OCI-LY1 (cell line): ENCODE data around the gene PRDM9.

Source experiments
- H2AFZ ChIP-seq: fragments of 200-600 bp; sonication (generic), shearing (Covaris generic); 2 replicates; pipeline ENCODE4 v1.6.0; 2014; ENCODE audit warnings: antibody characterized with exemption, mild to moderate bottlenecking, low read length
- H3F3A ChIP-seq: fragments of 200-600 bp; sonication (generic), shearing (Covaris generic); 2 replicates; pipeline ENCODE4 v1.6.0; 2014; ENCODE audit warnings: mild to moderate bottlenecking, antibody characterized with exemption, low read length, moderate library complexity; ENCODE audit not compliant: insufficient read depth
- H3K27ac ChIP-seq: fragments of 200-600 bp; sonication (generic); 2 replicates; pipeline ENCODE4 v1.5.1; 2014; ENCODE audit warnings: low read length, mixed run types, mild to moderate bottlenecking, low read depth; ENCODE audit not compliant: poor library complexity, severe bottlenecking
- H3K27me3 ChIP-seq: fragments of 200-600 bp; sonication (generic); 2 replicates; pipeline ENCODE4 v1.6.0; 2014; ENCODE audit warnings: antibody characterized with exemption, mild to moderate bottlenecking, low read length, moderate library complexity; ENCODE audit not compliant: insufficient read depth
- H3K36me3 ChIP-seq: fragments of 200-600 bp; sonication (generic); 2 replicates; pipeline ENCODE4 v1.6.1; 2014; ENCODE audit warnings: mild to moderate bottlenecking, antibody characterized with exemption, low read length, moderate library complexity, mixed read lengths; ENCODE audit not compliant: insufficient read depth
- H3K4me1 ChIP-seq: fragments of 200-600 bp; sonication (generic); 2 replicates; pipeline ENCODE4 v1.5.1; 2014; ENCODE audit warnings: mild to moderate bottlenecking, low read length, moderate library complexity; ENCODE audit not compliant: insufficient read depth, severe bottlenecking
- H3K4me2 ChIP-seq: fragments of 200-600 bp; sonication (generic), shearing (Covaris generic); 2 replicates; pipeline ENCODE4 v1.6.1; 2014; ENCODE audit warnings: low read length
- H3K4me3 ChIP-seq: fragments of 200-600 bp; sonication (generic); 2 replicates; pipeline ENCODE4 v1.5.1; 2014; ENCODE audit warnings: low read length, low read depth, mild to moderate bottlenecking, mixed read lengths; ENCODE audit not compliant: poor library complexity, severe bottlenecking
- H3K79me2 ChIP-seq: fragments of 200-600 bp; shearing (Covaris generic); 2 replicates; pipeline ENCODE4 v1.6.1; 2016; ENCODE audit warnings: mixed run types, low read length, mixed read lengths; ENCODE audit not compliant: insufficient read depth
- H3K9ac ChIP-seq: fragments of 200-600 bp; sonication (generic), shearing (Covaris generic); 2 replicates; pipeline ENCODE4 v1.6.1; 2014; ENCODE audit warnings: mild to moderate bottlenecking, low read length, mixed read lengths
- H3K9me2 ChIP-seq: fragments of 200-600 bp; sonication (generic), shearing (Covaris generic); 2 replicates; pipeline ENCODE4 v1.6.1; 2014; ENCODE audit warnings: low read depth, mild to moderate bottlenecking, low read length, mixed read lengths
- H3K9me3 ChIP-seq: fragments of 200-600 bp; shearing (Covaris generic); 2 replicates; pipeline ENCODE4 v1.6.1; 2014; ENCODE audit warnings: low read length, mixed read lengths
- H4K20me1 ChIP-seq: fragments of 200-600 bp; sonication (generic), shearing (Covaris generic); 2 replicates; pipeline ENCODE4 v1.6.0; 2016; ENCODE audit warnings: mild to moderate bottlenecking, low read length; ENCODE audit not compliant: insufficient read depth
- EZH2 ChIP-seq: fragments of 200-600 bp; sonication (generic), shearing (Covaris generic); IDR thresholded peaks from 2 replicates; pipeline ENCODE4 v1.8.0; 2017; ENCODE audit warnings: borderline replicate concordance, mixed run types, mild to moderate bottlenecking, antibody characterized with exemption, low read length, moderate library complexity, mixed read lengths
- TF ChIP-seq, protein P1 (sequence below): fragments of 200-600 bp; sonication (generic), shearing (Covaris generic); IDR thresholded peaks from 2 replicates; pipeline ENCODE4 v1.5.1; 2017; ENCODE audit warnings: mild to moderate bottlenecking, antibody characterized with exemption, low read length, moderate library complexity, mixed read lengths

Gene PRDM9

DNA sequence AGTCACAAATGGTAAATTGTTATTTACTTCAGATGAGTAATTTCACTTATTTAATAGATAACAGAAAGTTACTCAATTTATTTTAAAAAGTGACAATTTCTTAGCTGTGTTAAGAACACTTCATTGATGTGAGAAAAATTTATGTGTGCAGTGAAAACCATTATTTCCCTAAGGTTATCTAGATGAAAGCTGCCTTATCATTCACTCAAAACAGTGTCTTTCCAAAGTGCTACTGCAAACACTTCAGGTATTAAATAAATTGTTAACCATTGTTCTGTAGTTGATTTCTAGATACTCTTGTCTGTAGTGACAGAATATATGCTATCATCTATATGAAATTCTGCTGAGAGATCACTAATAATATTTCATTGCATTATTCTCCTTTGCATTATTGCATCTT, 33.5 kb upstream of the PRDM9 start:
- no peaks in the 10 kb centered on the region for H3K9me3 ChIP-seq
- no peak overlapping the region for H3K4me2 ChIP-seq
- H3K4me3 ChIP-seq = no peak overlapping the region
- no peaks in the 10 kb centered on the region for H3F3A ChIP-seq
- no peak overlapping the region for H2AFZ ChIP-seq
- no peaks in the 10 kb centered on the region for H3K9me2 ChIP-seq
- H3K4me1 ChIP-seq = no peaks in the 10 kb centered on the region
- no peaks in the 10 kb centered on the region for H4K20me1 ChIP-seq
- no peak overlapping the region for H3K9ac ChIP-seq
- no peaks in the 10 kb centered on the region for H3K79me2 ChIP-seq
- H3K36me3 ChIP-seq = no peaks in the 10 kb centered on the region
- TF ChIP-seq, protein P1, sequence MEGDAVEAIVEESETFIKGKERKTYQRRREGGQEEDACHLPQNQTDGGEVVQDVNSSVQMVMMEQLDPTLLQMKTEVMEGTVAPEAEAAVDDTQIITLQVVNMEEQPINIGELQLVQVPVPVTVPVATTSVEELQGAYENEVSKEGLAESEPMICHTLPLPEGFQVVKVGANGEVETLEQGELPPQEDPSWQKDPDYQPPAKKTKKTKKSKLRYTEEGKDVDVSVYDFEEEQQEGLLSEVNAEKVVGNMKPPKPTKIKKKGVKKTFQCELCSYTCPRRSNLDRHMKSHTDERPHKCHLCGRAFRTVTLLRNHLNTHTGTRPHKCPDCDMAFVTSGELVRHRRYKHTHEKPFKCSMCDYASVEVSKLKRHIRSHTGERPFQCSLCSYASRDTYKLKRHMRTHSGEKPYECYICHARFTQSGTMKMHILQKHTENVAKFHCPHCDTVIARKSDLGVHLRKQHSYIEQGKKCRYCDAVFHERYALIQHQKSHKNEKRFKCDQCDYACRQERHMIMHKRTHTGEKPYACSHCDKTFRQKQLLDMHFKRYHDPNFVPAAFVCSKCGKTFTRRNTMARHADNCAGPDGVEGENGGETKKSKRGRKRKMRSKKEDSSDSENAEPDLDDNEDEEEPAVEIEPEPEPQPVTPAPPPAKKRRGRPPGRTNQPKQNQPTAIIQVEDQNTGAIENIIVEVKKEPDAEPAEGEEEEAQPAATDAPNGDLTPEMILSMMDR = no peak
- no peak for TF ChIP-seq EZH2
- H3K27me3 ChIP-seq = no peaks in the 10 kb centered on the region
- no peak overlapping the region for H3K27ac ChIP-seq

DNA sequence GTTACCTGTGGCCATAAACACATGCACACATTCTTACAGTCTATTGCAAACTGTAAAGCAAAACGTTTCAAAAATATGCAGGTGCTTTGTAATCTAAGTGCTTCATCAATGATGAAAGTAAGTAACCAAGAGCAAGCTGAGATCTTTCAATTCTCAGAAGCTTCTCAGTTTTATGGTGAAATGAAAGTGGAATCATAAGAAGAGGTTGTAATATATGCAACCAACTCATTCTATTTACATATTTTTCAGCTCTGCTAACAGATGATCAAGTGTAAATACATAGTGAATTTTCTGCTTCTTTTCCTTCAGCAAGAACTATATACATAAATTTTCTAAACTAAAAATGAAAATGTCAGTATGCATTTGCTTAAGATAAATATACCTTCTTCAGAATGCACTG, 33.1 kb upstream of the PRDM9 start:
- no peak overlapping the region for H3K4me2 ChIP-seq
- no peaks in the 10 kb centered on the region for H3K79me2 ChIP-seq
- H4K20me1 ChIP-seq = no peaks in the 10 kb centered on the region
- H3F3A ChIP-seq = no peaks in the 10 kb centered on the region
- H3K9me3 ChIP-seq = no peaks in the 10 kb centered on the region
- H3K27me3 ChIP-seq = no peaks in the 10 kb centered on the region
- H2AFZ ChIP-seq = no peak overlapping the region
- no peaks in the 10 kb centered on the region for H3K36me3 ChIP-seq
- H3K27ac ChIP-seq = no peak overlapping the region
- no peaks in the 10 kb centered on the region for H3K9me2 ChIP-seq
- no peaks in the 10 kb centered on the region for H3K4me1 ChIP-seq
- no peak overlapping the region for H3K9ac ChIP-seq
- TF ChIP-seq, protein P1 = no peak
- TF ChIP-seq EZH2 = no peak
- no peak overlapping the region for H3K4me3 ChIP-seq

DNA sequence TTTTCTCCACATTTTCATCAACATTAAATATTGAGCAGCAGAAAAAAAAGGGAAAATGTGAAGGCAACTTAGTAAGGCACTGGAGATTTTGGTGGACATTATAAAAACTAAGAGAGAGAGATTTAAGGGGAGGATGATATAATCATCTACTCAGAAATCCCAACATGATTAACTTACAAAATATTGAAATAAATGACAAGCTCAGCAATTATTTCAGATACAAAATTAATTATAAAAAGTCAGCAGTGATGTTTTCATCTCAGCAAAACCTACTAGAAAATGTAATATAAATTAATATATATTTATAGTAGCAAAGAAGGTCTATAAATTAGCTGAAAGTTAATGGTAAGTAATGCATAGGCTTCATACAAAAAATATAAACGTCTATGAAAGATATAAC, 30.8 kb upstream of the PRDM9 start:
- Histone ChIP-seq H3K27ac (no peak overlapping the region), H3F3A (no peaks in the 10 kb centered on the region), H3K4me2 (no peak overlapping the region), H3K4me3 (no peak overlapping the region), H3K9me2 (no peaks in the 10 kb centered on the region), H3K9me3 (no peaks in the 10 kb centered on the region), H3K36me3 (no peaks in the 10 kb centered on the region), H3K4me1 (no peaks in the 10 kb centered on the region), H3K79me2 (no peaks in the 10 kb centered on the region), H4K20me1 (no peaks in the 10 kb centered on the region), H2AFZ (no peak overlapping the region), H3K27me3 (no peaks in the 10 kb centered on the region), H3K9ac (no peak overlapping the region)
- TF ChIP-seq, protein P1 = no peak
- TF ChIP-seq EZH2 = no peak
